SK-N-MC (cell line): ENCODE results near the gene SNAP47.

Source experiments
- DNase-seq: peaks from one replicate; pipeline ENCODE4 v3.0.0-alpha.2; 2011; ENCODE audit warnings: low read depth, low spot score
- H3K27ac ChIP-seq: fragments of 200-600 bp; sonication (generic); 2 replicates; pipeline ENCODE4 v1.5.1; 2016; ENCODE audit warnings: mixed run types
- H3K36me3 ChIP-seq: fragments of 200-600 bp; sonication (generic); 2 replicates; pipeline ENCODE4 v1.6.1; 2017; ENCODE audit warnings: antibody characterized with exemption, low read length, mixed read lengths; ENCODE audit not compliant: insufficient read depth
- H3K4me3 ChIP-seq: fragments of 200-600 bp; sonication (generic); 2 replicates; pipeline ENCODE4 v1.5.1; 2016
- H3K9ac ChIP-seq: fragments of 200-600 bp; sonication (generic); 2 replicates; pipeline ENCODE4 v1.8.0; 2017; ENCODE audit warnings: mixed run types, mixed read lengths; ENCODE audit not compliant: insufficient read length
- H3K9me3 ChIP-seq: fragments of 200-600 bp; sonication (generic); 2 replicates; pipeline ENCODE4 v1.6.1; 2017; ENCODE audit warnings: low read depth, mild to moderate bottlenecking, antibody characterized with exemption, low read length, moderate library complexity, mixed read lengths
- EZH2 ChIP-seq: fragments of 200-600 bp; sonication (generic); IDR thresholded peaks from one replicate; pipeline ENCODE4 v1.6.1; 2017; ENCODE audit warnings: antibody characterized with exemption
- FOXP2 ChIP-seq: optimal IDR thresholded peaks from 2 replicates; pipeline ENCODE3; 2011; ENCODE audit warnings: mild to moderate bottlenecking, moderate library complexity; ENCODE audit not compliant: insufficient read depth; ENCODE audit errors: extremely low read length, control extremely low read depth
- POLR2AphosphoS5 ChIP-seq: IDR thresholded peaks from 2 replicates; pipeline ENCODE4 v1.6.1; 2012; ENCODE audit warnings: mild to moderate bottlenecking, low read depth, low read length, borderline replicate concordance

The SNAP47 gene

DNA sequence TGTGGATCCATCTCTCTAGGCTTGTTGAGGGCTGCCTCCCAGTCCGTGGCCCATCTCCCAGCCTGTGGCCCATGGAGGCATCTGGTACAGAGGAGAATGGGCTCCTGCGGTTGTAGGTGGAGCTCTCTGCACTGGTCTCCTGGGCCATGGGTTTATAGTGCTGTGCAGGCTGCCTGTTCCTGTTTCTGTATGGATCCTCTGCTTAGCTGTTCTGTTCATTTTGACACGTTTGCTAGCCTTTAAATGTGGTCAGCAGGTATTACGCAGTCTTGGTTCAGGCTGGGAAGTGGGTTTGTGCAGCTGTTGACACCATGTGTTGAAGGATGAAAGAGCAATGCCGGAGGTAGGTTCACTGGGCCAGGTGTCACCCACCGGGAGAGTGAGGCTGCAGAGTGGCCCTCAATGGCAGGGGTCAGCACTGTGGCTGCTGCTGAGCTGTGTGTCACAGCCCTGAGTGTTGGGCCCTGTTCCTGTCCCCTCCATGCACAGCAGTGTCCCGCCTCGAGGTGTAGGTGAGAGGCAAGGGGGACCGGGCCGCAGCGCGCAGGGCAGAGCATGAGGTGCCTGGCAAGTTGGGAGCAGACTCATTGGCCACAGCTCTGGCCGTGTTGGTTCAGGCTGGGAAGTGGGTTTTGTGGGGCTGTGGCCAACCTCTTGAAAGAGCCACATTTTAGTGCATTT, 39.0 kb downstream of the SNAP47 start:
- no peaks in the 10 kb centered on the region for H3K9me3 ChIP-seq
- H3K4me3 ChIP-seq, result no peak overlapping the region
- no peak overlapping the region for H3K27ac ChIP-seq
- no peak for TF ChIP-seq EZH2
- TF ChIP-seq FOXP2, result no peak
- TF ChIP-seq POLR2AphosphoS5, result no peak
- DNase-seq, result no peak
- no peaks in the 10 kb centered on the region for H3K36me3 ChIP-seq
- no peak overlapping the region for H3K9ac ChIP-seq

DNA sequence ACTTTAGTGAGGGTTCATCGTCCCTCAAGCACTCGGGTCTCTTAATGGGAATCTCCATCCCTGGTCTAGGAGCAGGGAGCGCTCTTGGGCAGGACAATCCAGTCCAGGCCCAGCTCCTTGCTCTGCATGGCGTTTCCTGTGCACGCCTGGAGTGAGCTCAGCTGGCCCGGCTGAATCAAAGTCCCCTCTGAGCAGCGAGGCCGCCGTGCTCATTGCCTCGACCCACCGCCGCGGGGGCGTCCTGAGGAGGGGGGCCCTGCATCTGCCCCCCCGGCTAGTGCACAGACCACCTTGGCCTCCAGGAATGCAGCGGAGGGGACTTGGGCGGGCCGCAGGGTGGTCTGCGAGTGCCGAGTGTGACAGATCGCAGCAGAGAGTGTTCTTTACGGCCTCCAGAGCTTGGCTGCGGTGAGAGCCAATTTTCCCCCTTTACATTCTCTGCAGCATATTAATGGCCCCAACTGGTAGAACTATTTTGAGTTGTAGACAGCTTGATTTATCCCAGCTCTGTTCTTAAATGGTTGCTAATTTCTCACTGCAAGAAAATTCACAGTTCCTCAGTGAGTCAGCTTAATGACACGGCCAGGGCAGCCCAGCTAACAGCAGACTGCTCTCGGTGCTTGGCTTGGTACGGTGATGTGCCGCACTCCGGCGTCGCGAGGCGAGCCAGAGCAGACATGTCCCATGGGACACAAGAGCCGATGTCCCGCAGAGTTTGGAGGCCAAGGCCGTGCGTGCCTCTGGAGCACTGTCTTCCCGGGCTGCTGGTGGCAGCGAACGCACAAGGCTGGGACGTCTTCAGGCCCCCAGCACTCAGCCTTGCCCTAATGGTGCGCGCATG, 39.8 kb downstream of the SNAP47 start:
- no peak overlapping the region for H3K27ac ChIP-seq
- no peaks in the 10 kb centered on the region for H3K9me3 ChIP-seq
- no peaks in the 10 kb centered on the region for H3K36me3 ChIP-seq
- no peak overlapping the region for H3K4me3 ChIP-seq
- H3K9ac ChIP-seq, result no peak overlapping the region
- TF ChIP-seq EZH2, result no peak
- TF ChIP-seq FOXP2, result no peak
- DNase-seq, result no peak

DNA sequence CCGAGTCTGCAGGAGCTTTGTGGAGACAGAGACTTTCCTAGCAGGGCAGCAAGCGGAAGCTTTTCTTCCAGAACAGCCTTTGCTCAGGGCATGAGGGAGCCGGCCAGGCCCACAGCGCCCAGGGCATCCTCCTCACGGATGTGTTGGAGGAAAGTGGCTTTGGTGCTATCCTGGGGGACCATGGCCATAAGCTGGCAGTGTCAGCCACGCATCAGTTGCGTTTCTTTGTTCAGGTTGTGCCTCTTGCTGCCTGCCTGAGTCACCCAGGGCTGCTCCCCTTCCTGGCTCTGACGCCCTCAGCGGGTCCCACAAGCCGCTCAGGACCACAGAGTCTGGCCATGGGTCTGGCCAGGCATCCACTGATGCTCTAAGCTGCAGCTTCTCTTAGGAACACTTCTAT, 40.6 kb downstream of the SNAP47 start:
- Histone ChIP-seq H3K4me3 (no peak overlapping the region), H3K9ac (no peak overlapping the region), H3K36me3 (no peaks in the 10 kb centered on the region), H3K27ac (no peak overlapping the region), H3K9me3 (no peaks in the 10 kb centered on the region)
- DNase-seq, result no peak
- TF ChIP-seq EZH2 (no peak), POLR2AphosphoS5 (no peak), FOXP2 (no peak)

- Histone ChIP-seq H3K4me3 (no peak overlapping the region), H3K9me3 (no peaks in the 10 kb centered on the region), H3K36me3 (no peaks in the 10 kb centered on the region), H3K27ac (no peak overlapping the region), H3K9ac (no peak overlapping the region)
- TF ChIP-seq FOXP2 (no peak), POLR2AphosphoS5 (no peak), EZH2 (no peak)
- DNase-seq, result no peak
These were observed 41.1 kb downstream of the SNAP47 start for GRCh38 chr1:227776331-227776771.

DNA sequence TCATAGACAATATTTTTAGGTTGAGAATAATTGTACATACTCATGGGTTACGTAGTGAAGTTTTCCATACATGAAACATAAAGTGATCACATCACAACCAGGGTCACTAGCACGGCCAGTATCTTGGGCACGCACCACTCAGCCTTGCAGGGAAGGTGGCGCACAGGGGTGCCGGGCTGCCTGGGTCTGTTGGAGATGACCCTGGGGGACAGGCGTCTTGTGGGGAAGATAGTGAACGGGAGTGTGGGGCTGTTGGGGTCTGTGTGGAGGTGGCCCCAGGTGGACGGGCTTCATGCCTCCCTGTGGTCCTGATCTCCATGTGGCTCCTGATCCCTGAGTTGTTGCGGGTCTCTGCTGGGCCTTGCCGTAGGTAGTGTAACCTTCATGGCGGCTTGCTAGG, 41.9 kb downstream of the SNAP47 start:
- no peak for TF ChIP-seq EZH2
- TF ChIP-seq FOXP2, result no peak
- TF ChIP-seq POLR2AphosphoS5, result no peak
- H3K4me3 ChIP-seq, result no peak overlapping the region
- H3K36me3 ChIP-seq, result no peaks in the 10 kb centered on the region
- no peak for DNase-seq
- no peak overlapping the region for H3K27ac ChIP-seq
- H3K9ac ChIP-seq, result no peak overlapping the region
- no peaks in the 10 kb centered on the region for H3K9me3 ChIP-seq

DNA sequence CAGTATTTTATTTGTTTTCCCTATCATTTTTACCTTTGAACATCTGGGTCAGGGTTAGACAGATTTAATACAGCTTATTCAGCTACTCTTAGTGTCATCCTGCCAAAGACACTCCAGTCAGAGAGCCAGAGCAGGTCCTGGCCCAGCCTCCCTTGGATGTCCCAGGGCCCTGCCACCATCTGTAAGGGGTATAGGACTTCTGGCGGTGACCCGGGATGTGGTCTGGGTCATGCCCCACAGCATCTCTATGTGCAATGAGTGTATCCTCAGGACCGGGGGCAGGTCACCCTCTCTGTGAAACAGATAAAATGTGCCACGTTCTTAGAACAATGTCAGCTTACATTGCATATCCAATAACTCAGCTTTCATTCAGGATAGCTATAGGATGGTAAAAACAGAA, 42.4 kb downstream of the SNAP47 start:
- Histone ChIP-seq H3K36me3 (no peaks in the 10 kb centered on the region), H3K27ac (no peak overlapping the region)
- no peak for DNase-seq

GRCh38 chr1:227778401-227778947, 43.2 kb downstream of the SNAP47 start:
- H3K27ac ChIP-seq, result no peak overlapping the region

More for the DNA sequence above, 42.4 kb downstream of the SNAP47 start:
- Histone ChIP-seq H3K9ac (no peak overlapping the region), H3K9me3 (no peaks in the 10 kb centered on the region), H3K4me3 (no peak overlapping the region)
- no peak for TF ChIP-seq FOXP2
- TF ChIP-seq EZH2, result no peak
- no peak for TF ChIP-seq POLR2AphosphoS5

DNA sequence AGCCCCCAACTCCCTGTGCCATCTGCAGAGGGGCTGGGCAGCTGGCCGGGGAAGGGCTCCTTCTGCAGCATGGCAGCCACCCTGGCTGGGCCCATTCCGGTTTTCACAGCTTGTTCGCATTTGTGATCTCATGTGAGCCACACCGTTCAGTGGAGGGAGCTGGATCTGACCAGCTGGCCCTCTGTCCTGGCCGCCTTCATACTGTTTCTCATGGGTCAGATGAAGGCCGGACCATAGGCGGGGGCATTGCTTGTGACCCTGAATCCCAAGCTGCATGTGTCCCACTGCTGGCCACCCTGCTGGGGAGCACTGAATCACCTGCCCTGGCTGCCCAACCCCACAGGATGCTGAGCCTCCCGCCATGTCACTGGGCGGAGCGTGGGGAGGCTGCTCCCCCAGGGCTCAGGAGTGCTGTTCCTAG, 43.8 kb downstream of the SNAP47 start:
- Histone ChIP-seq H3K4me3 (no peak overlapping the region), H3K27ac (no peak overlapping the region), H3K9ac (no peak overlapping the region), H3K36me3 (no peaks in the 10 kb centered on the region), H3K9me3 (no peaks in the 10 kb centered on the region)
- DNase-seq, result no peak
- TF ChIP-seq POLR2AphosphoS5 (no peak), FOXP2 (no peak), EZH2 (no peak)

More at GRCh38 chr1:227778401-227778947, 43.2 kb downstream of the SNAP47 start:
- Histone ChIP-seq H3K36me3 (no peaks in the 10 kb centered on the region), H3K4me3 (no peak overlapping the region), H3K9me3 (no peaks in the 10 kb centered on the region), H3K9ac (no peak overlapping the region)
- DNase-seq, result no peak
- TF ChIP-seq FOXP2 (no peak), POLR2AphosphoS5 (no peak), EZH2 (no peak)
